Measurements from ENCODE around the gene RNU7-1. TPM values are rescaled to one million over a fixed set of nuclear protein-coding genes. Genes with fewer than 3 reads are reported as not detected.

The RNU7-1 gene
- polyA plus RNA-seq, 3 donors from 2014 or later = not detected

DNA sequence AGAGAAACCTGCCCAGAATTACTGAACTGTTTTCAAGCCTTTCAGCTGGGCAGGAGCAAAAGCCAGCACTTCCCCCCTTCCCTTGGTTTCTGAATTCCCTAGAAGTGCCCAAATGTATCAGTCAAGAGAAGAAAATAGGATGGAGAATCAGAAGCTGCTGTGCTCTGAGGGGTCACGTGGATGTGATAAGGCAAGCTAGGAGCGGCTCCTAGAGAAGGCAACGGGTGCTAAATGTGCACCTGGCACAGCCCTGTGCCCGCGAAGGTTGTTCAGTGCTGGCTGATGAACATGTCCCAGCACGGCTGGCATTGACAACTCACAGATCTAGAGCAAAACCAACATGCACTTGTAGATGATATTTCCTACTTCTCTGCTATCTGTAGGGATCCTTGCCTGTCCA is 35.4 kb downstream of the RNU7-1 start:
- no peak for DNase-seq
- Mint-ChIP-seq H3K27me3 (ENCODE audit: low read depth in 3 of 3) (peaks cover 0 to 4% (median 0%) of the 10 kb centered on the region in 3 donors), H3K9me3 (no peaks in the 10 kb centered on the region), H3K36me3 (peaks cover 4 to 41% (median 25%) of the 10 kb centered on the region in 3 donors), H3K27ac (peak overlapping the region in 2 of 6 donors; percentile 12 to 58), H3K4me1 (peaks cover 0 to 2% of the 10 kb centered on the region in 2 donors), H3K4me3 (no peak overlapping the region)

DNA sequence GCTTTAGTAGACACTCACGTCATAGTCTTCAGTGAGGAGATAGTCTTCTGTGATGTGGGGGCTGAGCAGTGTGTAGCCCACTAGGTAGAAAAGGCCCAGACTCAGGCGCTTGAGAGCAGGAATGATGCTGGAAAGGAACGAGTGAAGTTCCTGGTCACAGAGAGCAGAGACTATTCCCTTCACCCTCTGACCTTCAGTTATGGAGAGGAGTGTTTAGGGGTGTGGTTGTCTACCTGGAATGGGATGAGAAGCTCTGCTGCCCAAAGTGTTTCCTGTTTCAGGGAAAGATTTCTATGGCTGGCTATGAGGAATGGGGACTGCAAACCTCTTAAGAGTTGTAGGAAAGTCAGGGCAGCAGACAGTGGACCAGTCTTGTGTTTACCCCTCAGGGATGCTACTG is 35.8 kb downstream of the RNU7-1 start:
- peaks cover 4 to 41% (median 25%) of the 10 kb centered on the region in 3 donors for H3K36me3 Mint-ChIP-seq
- H3K27ac Mint-ChIP-seq = peak overlapping the region in 1 of 6 donors; percentile 58

DNA sequence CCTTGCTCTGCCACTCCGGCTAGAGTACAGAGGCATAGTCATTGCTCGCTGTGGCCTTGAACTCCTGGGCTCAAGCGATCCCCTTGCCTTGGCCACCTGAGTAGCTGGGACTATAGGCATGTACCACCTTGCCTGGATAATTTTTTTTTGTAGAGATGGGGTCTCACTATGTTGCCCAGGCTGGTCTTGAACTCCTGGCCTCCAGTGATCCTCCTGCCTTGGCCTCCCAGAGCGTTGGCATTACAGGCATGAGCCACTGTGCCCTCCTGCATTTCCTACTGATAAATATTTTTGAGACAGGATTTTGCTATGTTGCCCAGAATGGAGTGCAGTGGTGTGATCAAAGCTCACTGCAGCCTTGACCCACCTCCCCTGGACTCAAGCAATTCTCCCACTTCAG is 36.5 kb downstream of the RNU7-1 start:
- H3K9me3 Mint-ChIP-seq = no peaks in the 10 kb centered on the region
- H3K4me1 Mint-ChIP-seq = peaks cover 0 to 2% of the 10 kb centered on the region in 2 donors
- DNase-seq = no peak
- peaks cover 0 to 3% (median 0%) of the 10 kb centered on the region in 3 donors for H3K27me3 Mint-ChIP-seq (ENCODE audit: low read depth in 3 of 3)
- no peak overlapping the region for H3K4me3 Mint-ChIP-seq
- H3K27ac Mint-ChIP-seq = peak overlapping the region in 1 of 6 donors; percentile 60
- peaks cover 4 to 40% (median 25%) of the 10 kb centered on the region in 3 donors for H3K36me3 Mint-ChIP-seq

More for the DNA sequence above, 35.8 kb downstream of the RNU7-1 start:
- Mint-ChIP-seq H3K4me1 (peaks cover 0 to 2% of the 10 kb centered on the region in 2 donors), H3K9me3 (no peaks in the 10 kb centered on the region), H3K27me3 (ENCODE audit: low read depth in 3 of 3) (peaks cover 0 to 4% (median 0%) of the 10 kb centered on the region in 3 donors), H3K4me3 (no peak overlapping the region)
- no peak for DNase-seq

DNA sequence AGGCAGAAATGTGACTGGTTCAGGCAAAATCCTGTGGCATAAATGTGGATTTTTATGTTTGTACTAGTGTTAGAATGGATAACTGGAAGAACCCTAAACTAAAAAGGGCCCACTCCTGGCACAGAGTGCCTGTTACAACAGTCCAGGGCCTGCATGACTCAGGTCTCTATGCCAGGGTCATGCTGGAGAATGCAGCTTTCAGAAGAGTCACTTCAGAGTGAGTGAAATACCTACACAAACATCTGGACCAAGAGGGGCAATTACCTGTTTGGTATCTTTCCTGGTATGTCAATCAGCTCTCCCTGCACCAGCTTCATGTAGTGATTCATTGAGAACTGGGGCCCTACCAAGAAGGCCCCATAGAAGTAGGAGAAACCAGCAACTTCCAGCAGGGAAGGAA is 37.1 kb downstream of the RNU7-1 start:
- peaks cover 4 to 33% (median 23%) of the 10 kb centered on the region in 3 donors for H3K36me3 Mint-ChIP-seq
- peak overlapping the region in 1 of 6 donors; percentile 4 for H3K27ac Mint-ChIP-seq
- no peak overlapping the region for H3K4me3 Mint-ChIP-seq
- peaks cover 0 to 2% of the 10 kb centered on the region in 2 donors for H3K4me1 Mint-ChIP-seq
- no peak for DNase-seq
- H3K9me3 Mint-ChIP-seq = no peaks in the 10 kb centered on the region
- peaks cover 0 to 2% (median 0%) of the 10 kb centered on the region in 3 donors for H3K27me3 Mint-ChIP-seq (ENCODE audit: low read depth in 3 of 3)

DNA sequence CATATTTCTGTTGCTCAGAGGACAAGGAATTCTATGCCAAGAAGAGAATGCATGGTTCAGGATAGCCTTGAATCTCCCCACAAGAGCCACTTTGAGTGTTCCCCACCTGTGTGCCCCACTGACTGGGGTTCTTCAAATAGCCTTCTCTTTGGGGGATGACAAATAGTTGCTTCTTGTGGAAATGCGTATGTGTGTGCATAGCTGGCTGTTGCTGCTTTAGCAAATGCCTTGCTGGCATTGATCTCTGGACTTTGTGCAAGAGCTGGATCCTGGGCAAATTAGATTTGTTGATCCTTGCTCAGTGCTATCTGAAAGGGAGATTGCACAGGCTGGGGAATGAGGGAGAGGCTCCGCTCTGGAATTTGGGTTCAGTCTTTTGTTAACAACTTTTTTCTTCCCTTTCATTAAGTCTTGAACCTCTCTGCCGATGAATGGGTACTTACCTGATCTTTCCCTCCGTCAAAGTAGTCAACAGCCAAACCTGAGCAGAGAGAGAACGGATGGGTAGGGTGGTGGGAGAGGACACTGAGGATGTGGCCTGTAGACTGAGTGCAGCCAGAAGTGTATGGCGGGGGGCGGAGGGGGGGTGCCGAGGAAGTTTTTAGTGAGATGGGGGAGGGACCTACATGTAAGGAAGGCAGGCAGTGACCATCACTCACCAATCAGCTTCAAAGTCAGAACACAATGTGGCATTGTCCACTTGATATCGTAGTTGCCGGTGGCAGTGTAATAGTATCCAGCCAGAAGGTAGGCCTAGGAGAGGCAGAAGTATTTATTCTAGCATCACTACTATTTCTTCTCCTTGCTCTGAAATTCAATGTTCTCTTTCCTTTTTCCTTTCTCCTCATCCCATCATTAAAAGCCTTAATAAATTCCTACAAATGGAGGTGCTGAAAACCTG is 37.8 kb downstream of the RNU7-1 start:
- Mint-ChIP-seq H3K9me3 (no peaks in the 10 kb centered on the region), H3K27me3 (ENCODE audit: low read depth in 3 of 3) (peaks cover 0 to 2% (median 0%) of the 10 kb centered on the region in 3 donors), H3K4me3 (no peak overlapping the region), H3K4me1 (peaks cover 0 to 2% of the 10 kb centered on the region in 2 donors), H3K27ac (peak overlapping the region in 1 of 6 donors; percentile 4), H3K36me3 (peaks cover 4 to 28% (median 19%) of the 10 kb centered on the region in 3 donors)
- DNase-seq = no peak

DNA sequence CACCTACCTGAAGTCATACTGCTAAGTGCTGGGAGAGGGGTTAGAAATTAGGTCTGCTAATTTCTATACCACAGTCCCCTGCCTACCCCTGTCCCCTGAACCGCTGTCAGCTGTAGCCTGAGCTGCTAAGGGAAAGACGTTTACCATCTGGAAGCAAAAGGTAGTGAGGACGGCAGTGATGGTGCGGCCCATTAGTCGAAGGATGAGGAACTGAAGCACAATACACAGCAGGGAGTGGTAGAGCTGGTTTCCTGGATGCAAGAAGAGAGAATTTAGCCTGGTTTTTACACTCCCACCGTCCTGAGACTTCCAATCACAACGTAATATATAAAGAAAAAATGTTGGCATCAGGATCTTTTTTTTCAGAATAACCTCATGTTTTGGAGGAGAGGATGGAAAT is 38.9 kb downstream of the RNU7-1 start:
- peaks cover 0 to 26% (median 15%) of the 10 kb centered on the region in 3 donors for H3K36me3 Mint-ChIP-seq

DNA sequence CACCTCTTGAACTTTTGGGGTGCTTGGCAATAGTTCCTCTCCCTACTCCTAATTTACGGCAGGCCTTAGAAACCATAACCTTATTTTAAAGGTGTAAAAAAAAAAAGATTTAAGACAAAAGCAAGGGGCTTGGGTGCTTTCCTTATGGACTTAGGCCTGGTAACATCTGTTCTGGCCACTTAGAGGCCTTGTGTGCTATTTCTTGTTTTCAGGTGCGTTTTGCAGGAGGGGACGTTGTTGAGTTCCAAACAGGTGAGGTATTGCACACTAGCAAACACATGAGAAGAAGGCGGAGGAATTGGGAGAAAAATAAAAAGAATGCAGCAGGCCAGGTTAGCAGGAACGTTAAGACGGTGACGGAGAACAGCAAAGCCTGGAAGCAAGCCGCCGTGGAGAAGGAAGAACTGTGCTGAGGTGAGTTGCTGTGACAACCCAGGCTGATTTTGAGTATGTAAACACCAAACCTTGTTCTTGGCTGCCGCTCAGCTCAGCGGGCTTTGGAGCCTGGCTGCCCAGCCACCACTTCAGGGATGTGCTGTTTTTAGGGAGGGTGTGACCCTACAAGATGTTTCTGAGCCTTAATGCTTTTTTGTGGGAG is 44.4 kb downstream of the RNU7-1 start:
- Mint-ChIP-seq H3K4me3 (no peak overlapping the region), H3K27me3 (ENCODE audit: low read depth in 3 of 3) (peaks cover 0 to 2% (median 0%) of the 10 kb centered on the region in 3 donors), H3K4me1 (no peaks in the 10 kb centered on the region), H3K9me3 (no peaks in the 10 kb centered on the region), H3K27ac (peak overlapping the region in 1 of 6 donors; percentile 71), H3K36me3 (peaks cover 0 to 5% (median 3%) of the 10 kb centered on the region in 3 donors)
- no peak for DNase-seq

More for the DNA sequence above, 38.9 kb downstream of the RNU7-1 start:
- no peak for DNase-seq
- Mint-ChIP-seq H3K9me3 (no peaks in the 10 kb centered on the region), H3K4me1 (peaks cover 0 to 2% of the 10 kb centered on the region in 2 donors), H3K27ac (peak overlapping the region in 1 of 6 donors; percentile 16), H3K27me3 (ENCODE audit: low read depth in 3 of 3) (peaks cover 0 to 2% (median 0%) of the 10 kb centered on the region in 3 donors), H3K4me3 (no peak overlapping the region)

Other genes with a start within 250 kb of the RNU7-1 start
- not detected for gene PIANP, start 243.0 kb upstream of the RNU7-1 start, polyA plus RNA-seq
- gene COPS7A, start 219.8 kb upstream of the RNU7-1 start, polyA plus RNA-seq = 10 to 100 TPM; 34.1 to 62.1 (median 45.6) TPM
- gene MLF2, start 190.7 kb upstream of the RNU7-1 start, polyA plus RNA-seq = 100 to 1,000 TPM; 102 to 165 (median 155) TPM
- gene PTMS, start 177.5 kb upstream of the RNU7-1 start, polyA plus RNA-seq = 1 to 10 TPM in 2 of 3 donors, under 1 TPM in 1; 0.40 to 8.0 (median 4.9) TPM
- 1 to 10 TPM; 1.3 to 8.3 (median 1.6) TPM for gene LAG3, start 171.3 kb upstream of the RNU7-1 start, polyA plus RNA-seq
- 10 to 100 TPM in 1 of 3 donors, 1 to 10 TPM in 2; 2.0 to 11.7 (median 6.6) TPM for gene CD4, start 154.3 kb upstream of the RNU7-1 start, polyA plus RNA-seq
- not detected for gene GPR162, start 122.0 kb upstream of the RNU7-1 start, polyA plus RNA-seq
- gene P3H3, start 115.4 kb upstream of the RNU7-1 start, polyA plus RNA-seq = not detected
- gene GNB3, start 102.9 kb upstream of the RNU7-1 start, polyA plus RNA-seq = not detected
- gene CDCA3, start 92.5 kb upstream of the RNU7-1 start, polyA plus RNA-seq = 1 to 10 TPM in 1 of 3 donors, under 1 TPM in 1, not detected in 1; 0.99 to 1.5 TPM
- 10 to 100 TPM; 41.3 to 54.0 (median 52.0) TPM for gene USP5, start 91.7 kb upstream of the RNU7-1 start, polyA plus RNA-seq
- gene TPI1, start 76.3 kb upstream of the RNU7-1 start, polyA plus RNA-seq = 1,000 to 10,000 TPM in 1 of 3 donors, 100 to 1,000 TPM in 2; 801 to 1,209 (median 811) TPM
- gene SPSB2, start 70.5 kb upstream of the RNU7-1 start, polyA plus RNA-seq = 10 to 100 TPM; 11.2 to 17.0 (median 11.4) TPM
- gene LRRC23, start 39.0 kb upstream of the RNU7-1 start, polyA plus RNA-seq = 1 to 10 TPM; 2.3 to 4.4 (median 2.4) TPM
- 1 to 10 TPM; 2.0 to 6.5 (median 3.8) TPM for gene ENO2, start 29.2 kb upstream of the RNU7-1 start, polyA plus RNA-seq
- 1 to 10 TPM in 2 of 3 donors, not detected in 1; 1.0 to 2.1 TPM for gene ATN1, start 15.9 kb upstream of the RNU7-1 start, polyA plus RNA-seq
- gene C12orf57, start 206 bp downstream of the RNU7-1 start, polyA plus RNA-seq = 100 to 1,000 TPM in 2 of 3 donors, 10 to 100 TPM in 1; 83.7 to 315 (median 170) TPM
- gene PTPN6, start 7.5 kb downstream of the RNU7-1 start, polyA plus RNA-seq = 100 to 1,000 TPM; 231 to 513 (median 294) TPM
- gene PHB2, start 26.8 kb downstream of the RNU7-1 start, polyA plus RNA-seq = 100 to 1,000 TPM; 121 to 141 (median 136) TPM
- 10 to 100 TPM; 46.2 to 83.8 (median 65.5) TPM for gene EMG1, start 27.1 kb downstream of the RNU7-1 start, polyA plus RNA-seq
- gene LPCAT3, start 74.7 kb downstream of the RNU7-1 start, polyA plus RNA-seq = 10 to 100 TPM; 18.4 to 39.2 (median 34.8) TPM
- not detected for gene C1S, start 116.9 kb downstream of the RNU7-1 start, polyA plus RNA-seq
- gene C1R, start 148.6 kb downstream of the RNU7-1 start, polyA plus RNA-seq = 1 to 10 TPM in 1 of 3 donors, under 1 TPM in 1, not detected in 1; 0.98 to 3.9 TPM
- gene C1RL, start 165.4 kb downstream of the RNU7-1 start, polyA plus RNA-seq = 10 to 100 TPM in 1 of 3 donors, 1 to 10 TPM in 1, under 1 TPM in 1; 0.75 to 10.5 (median 8.5) TPM
- not detected for gene RBP5, start 185.1 kb downstream of the RNU7-1 start, polyA plus RNA-seq
- 10 to 100 TPM in 2 of 3 donors, 1 to 10 TPM in 1; 7.6 to 18.9 (median 13.8) TPM for gene CLSTN3, start 186.6 kb downstream of the RNU7-1 start, polyA plus RNA-seq
- 10 to 100 TPM; 11.9 to 22.6 (median 17.1) TPM for gene PEX5, start 245.9 kb downstream of the RNU7-1 start, polyA plus RNA-seq

Data from immature natural killer cell (primary cell).